ENCODE results near the gene STATH.
"Not testable (repeated sequence)": the region's sequence is repeated elsewhere in the genome, so short reads cannot be mapped to it uniquely, and the experiment has no call there.

DNA sequence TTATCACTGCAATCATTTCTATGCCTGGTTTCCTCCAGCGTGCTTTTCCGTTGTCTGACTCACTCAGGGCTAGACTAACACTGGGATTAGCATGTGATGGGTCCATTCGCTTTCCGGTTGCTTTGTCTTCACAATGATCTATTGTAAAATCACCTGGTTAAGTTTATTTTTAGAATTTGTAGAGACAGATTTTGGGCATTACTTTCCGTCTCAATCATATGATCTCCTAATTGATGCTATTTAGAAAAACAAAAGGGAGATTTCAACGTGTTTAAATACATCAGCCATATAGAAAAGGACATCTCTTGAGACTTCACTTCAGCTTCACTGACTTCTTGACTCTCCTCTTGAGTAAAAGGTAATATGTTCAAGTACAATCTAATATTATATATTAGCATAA lies 54.4 kb downstream of the STATH start, which contains the start of gene HTN1:
- TF ChIP-seq YY1 (IDR thresholded peaks at IDR 0.05; ENCODE audit: insufficient read depth, insufficient read length); SUZ12 (IDR thresholded peaks at IDR 0.05; ENCODE audit: extremely low read depth, insufficient read depth, insufficient read length): not testable (repeated sequence)
